SK-N-MC (cell line): Measurements from ENCODE around the gene CPVL.

Experiments used
- EZH2 ChIP-seq: fragments of 200-600 bp; sonication (generic); IDR thresholded peaks from one replicate; pipeline ENCODE4 v1.6.1; 2017; ENCODE audit warnings: antibody characterized with exemption
- POLR2AphosphoS5 ChIP-seq: IDR thresholded peaks from 2 replicates; pipeline ENCODE4 v1.6.1; 2012; ENCODE audit warnings: mild to moderate bottlenecking, low read depth, low read length, borderline replicate concordance

- no peak for TF ChIP-seq EZH2
- no peak for TF ChIP-seq POLR2AphosphoS5
These were observed 148.2 kb downstream of the CPVL start for GRCh38 chr7:28998105-28998504.
